HG02884 (cell line): ENCODE measurements around the gene SMARCC1.

ENCODE experiments used
- ATAC-seq: cut with Tn5 transposase; IDR thresholded peaks from one replicate; pipeline ENCODE4 v1.9.1; 2021; ENCODE audit warnings: mild to moderate bottlenecking, moderate library complexity; ENCODE audit not compliant: unreplicated experiment

SMARCC1 gene

GRCh38 chr3:47636225-47636624 lies 145.5 kb downstream of the SMARCC1 start:
- no peak for ATAC-seq

- no peak for ATAC-seq
Observed at GRCh38 chr3:47635536-47635935, 146.2 kb downstream of the SMARCC1 start.

- no peak for ATAC-seq
Observed at GRCh38 chr3:47634996-47635395, 146.7 kb downstream of the SMARCC1 start.

GRCh38 chr3:47630810-47631209 lies 150.9 kb downstream of the SMARCC1 start:
- ATAC-seq: no peak

GRCh38 chr3:47629770-47630169 lies 151.9 kb downstream of the SMARCC1 start:
- ATAC-seq: no peak

GRCh38 chr3:47628426-47628825 lies 153.3 kb downstream of the SMARCC1 start:
- no peak for ATAC-seq

- ATAC-seq: no peak
Observed at GRCh38 chr3:47622671-47623461, 158.8 kb downstream of the SMARCC1 start.

GRCh38 chr3:47617086-47618010 lies 164.3 kb downstream of the SMARCC1 start:
- ATAC-seq: no peak

GRCh38 chr3:47614788-47615187 lies 166.9 kb downstream of the SMARCC1 start:
- ATAC-seq: no peak

GRCh38 chr3:47613722-47614121 lies 168.0 kb downstream of the SMARCC1 start:
- ATAC-seq: no peak

- ATAC-seq: no peak
Observed at GRCh38 chr3:47612879-47613278, 168.8 kb downstream of the SMARCC1 start.

GRCh38 chr3:47612178-47612577 lies 169.5 kb downstream of the SMARCC1 start:
- ATAC-seq: no peak

GRCh38 chr3:47611576-47611975 lies 170.1 kb downstream of the SMARCC1 start:
- ATAC-seq: no peak

- no peak for ATAC-seq
Observed at GRCh38 chr3:47610583-47610982, 171.1 kb downstream of the SMARCC1 start.

GRCh38 chr3:47607335-47607734 lies 174.4 kb downstream of the SMARCC1 start:
- ATAC-seq: no peak

GRCh38 chr3:47606165-47606564 lies 175.5 kb downstream of the SMARCC1 start:
- no peak for ATAC-seq

- ATAC-seq: no peak
Observed at GRCh38 chr3:47605652-47606051, 176.0 kb downstream of the SMARCC1 start.

- ATAC-seq: no peak
Observed at GRCh38 chr3:47604145-47604544, 177.5 kb downstream of the SMARCC1 start.

- ATAC-seq: no peak
Observed at GRCh38 chr3:47603332-47603731, 178.4 kb downstream of the SMARCC1 start.

GRCh38 chr3:47601281-47601680 lies 180.4 kb downstream of the SMARCC1 start:
- ATAC-seq: no peak

- ATAC-seq: no peak
Observed at GRCh38 chr3:47594792-47595191, 186.9 kb downstream of the SMARCC1 start.
